ENCODE data around the gene RAD51B.

RAD51B gene

DNA sequence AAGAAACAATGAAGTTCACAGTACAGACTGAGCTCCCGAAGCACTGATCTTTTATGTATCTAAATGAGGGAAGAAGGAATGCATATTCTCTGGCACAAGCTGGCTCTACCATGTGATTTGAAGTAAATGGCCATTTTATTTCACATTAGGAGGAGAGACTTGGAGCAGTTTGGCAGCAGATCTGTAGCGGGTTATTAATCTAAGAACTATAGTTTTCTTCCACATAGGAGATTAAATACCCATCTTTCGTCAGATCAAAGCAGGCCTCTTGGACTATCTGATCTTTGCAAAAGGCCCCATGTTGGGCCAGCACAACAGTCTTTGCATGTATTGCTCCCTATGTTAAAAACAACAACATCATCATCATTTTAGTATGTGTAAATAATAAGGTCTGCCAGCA is 495.5 kb downstream of the RAD51B start:
- no peak for DNase-seq

- no peak for DNase-seq
Measured at GRCh38 chr14:68316078-68316868, 496.7 kb downstream of the RAD51B start.

- no peak for DNase-seq
Measured at GRCh38 chr14:68317239-68317638, 497.7 kb downstream of the RAD51B start.

- DNase-seq, result no peak
Measured at GRCh38 chr14:68318828-68319227, 499.2 kb downstream of the RAD51B start.

- DNase-seq, result no peak
Measured at GRCh38 chr14:68320495-68320894, 500.9 kb downstream of the RAD51B start.

- DNase-seq, result no peak
Measured at GRCh38 chr14:68322940-68323620, 503.5 kb downstream of the RAD51B start.

- no peak for DNase-seq
Measured at GRCh38 chr14:68325267-68325807, 505.8 kb downstream of the RAD51B start.

GRCh38 chr14:68327231-68327630 is 507.7 kb downstream of the RAD51B start:
- DNase-seq, result no peak

- DNase-seq, result no peak
Measured at GRCh38 chr14:68328509-68328908, 508.9 kb downstream of the RAD51B start.

- DNase-seq, result no peak
Measured at GRCh38 chr14:68331426-68331825, 511.8 kb downstream of the RAD51B start.

GRCh38 chr14:68331991-68332390 is 512.4 kb downstream of the RAD51B start:
- no peak for DNase-seq

GRCh38 chr14:68333262-68333661 is 513.7 kb downstream of the RAD51B start:
- no peak for DNase-seq

DNA sequence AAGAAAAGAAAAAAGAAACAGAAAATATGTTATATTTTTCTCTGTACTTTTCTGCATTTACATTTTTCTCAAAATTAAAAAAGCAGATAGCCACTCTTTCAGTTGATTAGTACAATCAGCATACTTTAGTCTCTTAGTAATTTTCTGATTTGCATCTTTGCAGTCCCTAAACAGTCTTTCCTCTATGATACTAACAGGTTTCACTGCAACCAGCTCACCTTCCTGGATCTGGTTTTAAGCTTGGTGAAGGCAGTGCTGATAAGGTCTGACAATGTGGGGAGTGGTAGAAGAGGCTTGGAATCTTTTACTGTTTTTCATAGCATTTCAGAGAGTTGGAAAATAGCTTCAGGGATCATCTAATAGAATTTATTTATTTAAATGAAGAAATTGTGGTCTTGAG is 515.7 kb downstream of the RAD51B start:
- DNase-seq, result no peak

DNA sequence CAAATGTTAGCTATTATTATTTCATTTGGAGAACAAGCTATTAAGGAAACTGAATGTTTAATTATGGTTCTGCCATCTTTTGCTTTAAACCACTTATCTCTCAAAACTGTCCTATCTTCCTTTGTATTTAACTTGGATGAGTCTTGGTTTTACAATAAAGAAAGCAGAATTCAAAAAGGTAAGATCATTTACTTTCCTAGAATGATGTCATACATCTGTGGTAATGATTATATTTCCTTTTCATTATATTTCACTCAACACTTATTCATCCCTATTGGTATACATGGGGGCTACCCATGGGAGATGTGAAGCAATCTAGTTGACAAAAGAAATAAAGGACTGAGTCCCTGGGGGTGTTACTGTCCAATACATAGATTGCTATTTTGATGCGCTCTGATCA is 516.6 kb downstream of the RAD51B start:
- DNase-seq, result no peak

- DNase-seq, result no peak
Measured at GRCh38 chr14:68337279-68337678, 517.7 kb downstream of the RAD51B start.

DNA sequence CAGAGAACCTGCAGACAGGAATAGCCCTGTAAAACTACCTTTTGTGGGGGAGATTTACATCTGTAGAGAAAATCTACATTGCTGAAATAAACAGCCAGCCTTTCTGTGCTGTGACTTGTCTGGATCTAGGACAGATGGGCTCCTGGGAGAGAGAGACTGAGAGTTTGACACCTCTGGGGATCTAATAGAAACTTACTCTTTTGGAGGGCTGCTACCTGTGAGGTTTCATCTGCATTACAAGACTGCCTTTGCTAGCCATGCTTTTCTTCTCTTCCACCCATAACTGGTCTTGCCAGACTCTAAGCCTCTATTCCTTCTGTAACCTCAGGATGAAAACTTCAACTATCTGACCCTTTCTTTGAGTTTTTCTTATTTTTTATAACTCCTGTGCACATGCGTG is 520.7 kb downstream of the RAD51B start:
- no peak for DNase-seq

DNA sequence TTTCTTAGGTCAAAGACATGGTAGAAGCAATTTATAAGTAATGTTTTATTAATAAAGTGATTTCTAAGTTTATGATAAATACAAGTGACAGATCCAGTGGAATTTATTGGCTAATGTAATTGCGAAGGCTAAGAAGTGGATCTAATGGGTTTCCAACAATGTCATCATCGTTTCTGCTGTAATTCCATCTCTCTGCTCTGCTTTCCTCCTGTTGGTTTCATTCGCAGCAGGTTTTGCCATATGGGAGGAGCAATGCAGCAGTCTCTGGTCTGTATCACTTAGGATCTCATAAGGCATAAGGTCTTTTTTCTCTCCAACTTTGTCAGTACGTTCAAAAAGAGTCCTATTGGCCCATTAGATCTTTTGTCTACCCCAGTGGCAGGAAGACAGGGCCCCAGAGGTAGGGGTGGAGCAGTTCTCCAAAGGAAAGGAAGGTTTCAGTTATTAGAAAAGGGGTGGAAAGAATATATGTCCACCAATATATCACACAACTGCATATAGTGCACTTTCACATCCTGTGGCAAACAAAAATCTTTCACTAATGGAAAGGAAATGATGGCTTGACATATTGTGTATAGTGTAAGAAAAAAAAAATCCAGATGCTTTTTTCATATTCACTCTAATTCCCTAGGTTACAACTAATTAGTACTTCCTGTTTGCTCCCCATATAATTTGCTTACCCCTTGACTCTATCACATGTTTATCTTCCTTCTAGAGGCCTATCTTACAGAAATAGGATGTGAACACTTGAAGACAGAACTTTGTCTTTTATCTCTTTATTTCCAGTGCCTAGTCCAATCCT is 522.0 kb downstream of the RAD51B start:
- DNase-seq, result no peak

DNA sequence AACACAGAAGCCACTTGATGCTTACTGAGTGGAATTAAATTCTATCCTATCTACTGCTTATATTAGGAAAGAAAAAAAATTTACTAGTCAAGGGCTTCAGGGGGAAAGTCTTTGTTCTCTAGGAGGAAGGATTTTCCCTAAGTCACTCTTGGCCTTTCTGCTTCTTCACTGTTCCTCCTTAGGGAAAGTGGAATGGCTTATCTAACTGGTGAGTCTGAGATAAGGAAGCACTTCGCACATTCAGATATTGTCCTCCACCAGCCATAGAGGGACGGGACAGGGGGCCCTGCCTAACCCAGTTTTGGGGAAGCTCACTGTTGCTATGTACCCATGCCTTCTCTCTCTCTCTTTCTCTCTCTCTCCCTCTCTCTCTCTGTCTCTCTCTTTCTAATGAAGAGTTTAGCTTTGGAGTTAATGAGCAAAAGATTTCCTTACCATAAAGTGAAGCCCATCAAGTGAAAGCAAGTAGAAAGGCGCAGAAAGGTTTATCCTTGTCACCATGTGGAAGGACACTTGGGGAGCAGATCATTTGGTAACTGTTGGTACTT is 522.7 kb downstream of the RAD51B start:
- no peak for DNase-seq

DNA sequence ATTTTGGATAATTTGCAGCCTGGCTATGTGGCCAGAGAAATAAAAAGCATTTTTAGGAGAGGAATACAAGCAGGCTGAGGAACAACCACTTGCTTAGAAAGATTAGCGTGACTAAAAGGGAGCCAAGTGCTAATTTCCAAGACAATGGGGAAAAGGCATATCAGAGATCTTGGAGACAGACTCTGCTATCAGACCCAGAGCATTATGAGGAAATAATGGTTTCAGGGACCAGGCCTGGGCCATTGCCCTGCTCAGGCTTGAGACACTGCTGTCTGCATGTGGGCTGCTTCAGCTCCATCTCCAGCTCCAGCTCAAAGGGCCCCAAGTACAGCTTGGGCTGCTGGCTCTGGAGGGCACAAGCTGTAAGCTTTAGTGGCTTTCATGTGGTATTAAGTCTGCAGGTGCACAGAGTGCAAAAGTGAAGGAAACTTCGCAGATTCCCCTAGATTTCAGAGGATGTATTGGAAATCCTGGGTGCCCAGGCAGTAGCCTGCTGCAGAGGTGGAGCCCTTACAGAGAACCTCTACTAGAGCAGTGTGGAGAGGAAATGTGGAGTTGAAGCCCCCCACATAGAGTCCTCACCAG is 524.0 kb downstream of the RAD51B start:
- DNase-seq, result no peak

GRCh38 chr14:68345738-68346137 is 526.2 kb downstream of the RAD51B start:
- DNase-seq, result no peak

- DNase-seq, result no peak
Measured at GRCh38 chr14:68346556-68347343, 527.2 kb downstream of the RAD51B start.

All from DMS 273 treated with DMSO at 0.1 percent for 48 hours (cell line).